HFFc6 (cell line): ENCODE results near the gene PLPP2. TPM values are rescaled to one million over a fixed set of nuclear protein-coding genes. Genes with fewer than 3 reads are reported as not detected.

Experiments
- DNase-seq: peaks from one replicate; pipeline ENCODE4 v3.0.0-alpha.2; 2018
- H3K27ac Mint-ChIP-seq: 2 replicates; pipeline ENCODE4 v1.8.0; 2020; ENCODE audit warnings: mild to moderate bottlenecking, mixed read lengths
- H3K27me3 Mint-ChIP-seq: 2 replicates; pipeline ENCODE4 v1.8.0; 2021; ENCODE audit warnings: mild to moderate bottlenecking, moderate library complexity, mixed read lengths; ENCODE audit not compliant: insufficient read depth
- H3K36me3 Mint-ChIP-seq: 2 replicates; pipeline ENCODE4 v1.8.0; 2021; ENCODE audit warnings: low read depth, mixed read lengths
- H3K4me1 Mint-ChIP-seq: 2 replicates; pipeline ENCODE4 v1.8.0; 2020; ENCODE audit warnings: low read depth, mixed read lengths
- H3K4me3 Mint-ChIP-seq: 2 replicates; pipeline ENCODE4 v1.8.0; 2020; ENCODE audit warnings: mild to moderate bottlenecking, moderate library complexity, mixed read lengths
- H3K9me3 Mint-ChIP-seq: 2 replicates; pipeline ENCODE4 v1.8.0; 2020; ENCODE audit warnings: mild to moderate bottlenecking, mixed read lengths
- CTCF ChIP-seq: fragments of 200-600 bp; sonication (generic); IDR thresholded peaks from 2 replicates; pipeline ENCODE4 v1.5.0; 2021; ENCODE audit warnings: antibody characterized with exemption, mild to moderate bottlenecking
- total RNA-seq, 6 experiments: library from RNA; stranded (reverse); fragmentation: NEBNext Ultra II Directional; extraction: Animal tissue kit (Norgen Biotek cat#: 25700); gene quantifications; 2 replicates in 1 of 6; 3 replicates in 5 of 6; pipeline ENCODE4 v1.2.3, GENCODE V29; 2021

Gene PLPP2
- total RNA-seq, 6 experiments from 2014 or later: 3.5 to 15.0 (median 4.2) TPM

GRCh38 chr19:290372-291005, 714 bp downstream of the PLPP2 start:
- H3K4me3 Mint-ChIP-seq: peak overlapping the region; percentile 50; the same call in 1 of the 2 replicates
- H3K4me1 Mint-ChIP-seq: peaks cover 13% of the 10 kb centered on the region
- no peak for TF ChIP-seq CTCF
- no peaks in the 10 kb centered on the region for H3K9me3 Mint-ChIP-seq
- no peaks in the 10 kb centered on the region for H3K36me3 Mint-ChIP-seq
- H3K27me3 Mint-ChIP-seq: peaks cover 20% of the 10 kb centered on the region
- peak overlapping the region; percentile 75 for H3K27ac Mint-ChIP-seq
- no peak for DNase-seq

DNA sequence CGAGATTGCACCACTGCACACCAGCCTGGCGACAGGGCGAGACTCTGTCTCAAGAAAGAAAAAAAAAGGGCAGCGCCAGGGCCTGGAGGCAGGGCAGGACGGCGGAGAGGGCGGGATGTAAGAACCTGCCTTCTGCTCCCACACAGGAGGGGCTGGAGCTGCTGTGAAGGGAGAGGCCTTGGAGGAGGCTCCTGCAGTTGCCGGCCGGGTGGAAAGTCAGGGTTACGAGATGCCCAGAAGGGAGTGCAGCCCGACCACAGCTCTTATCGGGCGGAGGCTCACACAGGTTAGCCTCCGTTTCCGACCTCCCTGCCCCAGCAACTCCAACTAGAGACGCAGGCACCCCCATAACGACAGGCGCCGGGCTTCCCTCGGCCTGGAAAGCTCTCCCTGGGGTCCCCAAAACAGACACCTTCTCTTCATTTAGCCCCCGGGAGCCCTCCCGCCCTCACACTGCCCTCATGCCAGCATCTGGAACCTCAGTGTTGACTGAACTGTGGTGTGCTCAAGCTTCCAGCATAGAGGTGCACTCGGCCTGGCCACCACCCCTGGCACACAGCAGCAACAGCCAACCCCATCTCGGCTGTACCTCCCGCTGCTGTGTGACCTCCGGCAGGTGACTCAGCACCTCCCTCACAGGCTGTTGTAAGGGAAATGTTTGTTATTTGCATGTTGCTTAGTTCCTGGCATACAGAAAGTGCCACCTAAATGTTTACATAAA, 1.4 kb downstream of the PLPP2 start:
- H3K4me3 Mint-ChIP-seq: peak overlapping the region; percentile 50; the same call in 1 of the 2 replicates
- peaks cover 11% of the 10 kb centered on the region for H3K4me1 Mint-ChIP-seq
- peak; percentile 65 for DNase-seq
- H3K27me3 Mint-ChIP-seq: peaks cover 20% of the 10 kb centered on the region
- no peak for TF ChIP-seq CTCF
- H3K9me3 Mint-ChIP-seq: no peaks in the 10 kb centered on the region
- H3K27ac Mint-ChIP-seq: peak overlapping the region; percentile 75
- no peaks in the 10 kb centered on the region for H3K36me3 Mint-ChIP-seq

- no peak for DNase-seq
- TF ChIP-seq CTCF: no peak
- Mint-ChIP-seq H3K4me1 (peaks cover 2% of the 10 kb centered on the region), H3K36me3 (no peaks in the 10 kb centered on the region), H3K27ac (no peak overlapping the region), H3K4me3 (no peak overlapping the region), H3K9me3 (no peaks in the 10 kb centered on the region), H3K27me3 (peaks cover 20% of the 10 kb centered on the region)
Observed at GRCh38 chr19:288911-289310, 2.3 kb downstream of the PLPP2 start.

- DNase-seq: no peak
- Mint-ChIP-seq H3K4me3 (no peak overlapping the region), H3K36me3 (no peaks in the 10 kb centered on the region), H3K4me1 (no peaks in the 10 kb centered on the region), H3K9me3 (no peaks in the 10 kb centered on the region), H3K27ac (no peak overlapping the region), H3K27me3 (peaks cover 12% of the 10 kb centered on the region)
- TF ChIP-seq CTCF: no peak
Observed at GRCh38 chr19:287381-287871, 3.8 kb downstream of the PLPP2 start.

DNA sequence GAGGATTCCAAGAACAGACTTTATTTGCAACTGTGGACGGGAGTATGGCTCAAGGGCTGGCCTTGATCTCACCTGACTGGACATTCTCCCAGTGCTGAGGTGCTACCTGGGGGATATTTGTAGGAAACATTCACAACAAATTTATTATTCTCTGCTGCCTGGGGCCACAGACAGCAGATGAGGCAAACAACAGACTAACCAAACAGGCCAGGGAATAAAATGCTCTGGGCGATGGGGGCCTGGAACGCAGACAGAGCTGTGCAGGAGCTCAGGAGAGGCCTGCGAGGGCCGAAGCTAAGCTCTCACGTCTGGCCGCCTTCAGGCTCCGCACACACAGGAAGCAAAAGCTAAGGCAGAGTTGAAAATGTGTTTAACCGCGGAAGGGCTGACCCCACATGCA, 7.8 kb downstream of the PLPP2 start:
- DNase-seq: no peak
- no peaks in the 10 kb centered on the region for H3K4me1 Mint-ChIP-seq
- TF ChIP-seq CTCF: no peak
- no peaks in the 10 kb centered on the region for H3K36me3 Mint-ChIP-seq
- H3K9me3 Mint-ChIP-seq: no peaks in the 10 kb centered on the region
- peaks cover 8% of the 10 kb centered on the region for H3K27me3 Mint-ChIP-seq
- H3K4me3 Mint-ChIP-seq: no peak overlapping the region
- no peak overlapping the region for H3K27ac Mint-ChIP-seq
